Measurements from ENCODE around the gene LSP1.
A peak's percentile ranks its signal among the peaks of the same experiment; 100 is the strongest.
"Not testable (repeated sequence)": the region's sequence is repeated elsewhere in the genome, so short reads cannot be mapped to it uniquely, and the experiment has no call there.

LSP1 gene

GRCh38 chr11:1880746-1881441, 28.0 kb downstream of the LSP1 start:
- FAIRE-seq: no peak
- TF ChIP-seq POLR2AphosphoS5 (IDR thresholded peaks at IDR 0.05; ENCODE audit: low read depth, low read length) (peak; percentile 60), POU2F2 (IDR thresholded peaks at IDR 0.05; ENCODE audit: low read depth, low read length) (no peak), PAX5 (IDR thresholded peaks at IDR 0.05; ENCODE audit: insufficient read depth, low read length, severe bottlenecking) (no peak), POLR2A (IDR thresholded peaks at IDR 0.05; ENCODE audit: low read depth, low read length) (no peak), SPI1 (IDR thresholded peaks at IDR 0.05; ENCODE audit: low read depth, low read length) (no peak)
- peak; percentile 28 for DNase-seq (ENCODE audit: insufficient read length, low spot score)

DNA sequence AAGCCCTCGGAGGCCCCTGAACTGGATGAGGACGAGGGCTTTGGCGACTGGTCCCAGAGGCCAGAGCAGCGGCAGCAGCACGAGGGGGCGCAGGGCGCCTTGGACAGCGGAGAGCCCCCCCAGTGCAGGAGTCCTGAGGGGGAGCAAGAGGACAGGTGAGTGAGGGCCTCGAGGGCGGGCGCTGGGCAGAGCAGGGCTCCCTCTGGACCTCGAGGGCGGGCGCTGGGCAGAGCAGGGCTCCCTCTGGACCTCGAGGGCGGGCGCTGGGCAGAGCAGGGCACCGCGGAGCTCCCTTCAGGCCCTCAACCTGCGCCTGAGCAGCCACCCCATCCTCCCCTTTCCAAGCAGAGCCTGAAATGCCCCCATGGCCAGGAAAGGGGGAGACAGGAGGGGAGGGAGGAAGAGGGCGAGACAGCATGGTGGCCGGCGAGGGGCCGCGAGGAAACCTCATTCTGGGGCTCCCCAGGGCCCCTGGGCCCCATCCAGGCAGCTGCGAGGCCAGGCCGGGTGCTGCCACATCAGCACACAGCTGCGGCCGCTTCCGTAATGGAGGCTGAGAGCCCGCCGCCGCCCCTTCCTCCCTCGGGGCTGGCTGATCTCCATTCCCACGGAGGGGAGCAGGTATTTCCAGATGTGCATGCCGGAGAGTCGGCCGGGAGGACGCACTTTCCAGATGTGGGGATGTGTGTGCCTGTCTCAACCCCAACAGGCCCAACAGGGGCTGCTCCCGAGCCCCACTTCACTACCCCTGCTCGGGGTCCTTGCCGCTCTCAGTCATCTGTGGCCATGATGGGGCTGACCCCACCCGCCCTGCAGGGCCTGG, 28.8 kb downstream of the LSP1 start:
- FAIRE-seq: no peak
- DNase-seq (ENCODE audit: insufficient read length, low spot score): peak; percentile 14
- TF ChIP-seq POU2F2 (IDR thresholded peaks at IDR 0.05; ENCODE audit: low read depth, low read length): no peak
- peak; percentile 37; the same call in 1 of the 2 replicates for TF ChIP-seq POLR2A (IDR thresholded peaks at IDR 0.05; ENCODE audit: low read depth, low read length)

DNA sequence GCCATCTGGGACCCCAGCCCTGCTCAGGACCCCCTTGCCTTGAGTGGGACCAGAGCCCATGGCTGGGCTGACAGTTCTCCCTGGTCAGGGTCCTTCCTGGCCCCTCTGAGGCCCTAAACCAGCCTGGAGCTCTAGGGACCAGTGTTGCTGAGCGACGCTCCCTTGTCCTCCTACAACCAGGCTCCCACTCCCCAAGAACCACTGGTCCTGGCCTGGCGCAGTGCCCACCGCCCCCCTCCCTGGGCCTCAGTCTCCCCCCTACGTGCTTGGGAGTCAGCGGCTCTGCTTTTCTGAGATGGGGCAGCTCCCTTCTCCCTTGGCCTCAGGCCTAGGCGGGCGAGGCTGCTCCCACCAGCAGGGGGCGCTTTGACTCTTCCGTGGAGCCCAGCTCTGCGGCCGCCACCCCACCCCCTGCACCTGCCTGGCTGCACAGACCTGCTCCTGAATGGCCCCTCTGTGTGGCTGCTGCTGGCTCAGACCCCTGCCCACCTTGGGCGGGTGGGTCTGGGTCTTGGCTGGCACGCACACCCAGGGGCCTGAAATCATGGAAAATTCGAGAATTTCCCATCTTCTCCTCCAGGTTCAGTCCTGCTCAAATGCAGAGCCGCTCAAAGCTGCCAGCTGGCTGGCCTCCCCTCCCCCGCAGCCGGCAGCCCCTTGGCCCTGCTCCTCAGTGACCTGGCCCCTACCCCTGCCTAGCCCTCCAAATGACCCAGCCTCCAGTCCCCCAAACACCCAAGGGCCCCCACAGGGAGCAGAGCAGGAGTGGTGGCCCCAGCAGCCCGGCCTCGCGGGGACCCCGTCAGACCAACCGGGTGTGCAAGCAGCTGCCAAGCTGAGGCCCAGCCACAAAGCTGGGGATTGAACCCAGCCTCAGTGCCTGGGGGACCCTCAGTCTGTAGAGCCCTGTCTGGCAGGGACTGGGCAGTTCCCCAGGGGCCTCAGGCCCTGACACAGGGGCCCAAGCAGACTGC, 29.7 kb downstream of the LSP1 start:
- no peak for TF ChIP-seq POU2F2 (IDR thresholded peaks at IDR 0.05; ENCODE audit: low read depth, low read length)
- no peak for TF ChIP-seq POLR2A (IDR thresholded peaks at IDR 0.05; ENCODE audit: low read depth, low read length)
- no peak for TF ChIP-seq TAF1 (IDR thresholded peaks at IDR 0.05; ENCODE audit: low read depth, low read length)
- TF ChIP-seq SPI1 (IDR thresholded peaks at IDR 0.05; ENCODE audit: low read depth, low read length): no peak
- no peak; the same call in 1 of the 2 replicates for TF ChIP-seq POLR2AphosphoS5 (IDR thresholded peaks at IDR 0.05; ENCODE audit: low read depth, low read length)
- TF ChIP-seq PAX5 (IDR thresholded peaks at IDR 0.05; ENCODE audit: insufficient read depth, low read length, severe bottlenecking): no peak
- FAIRE-seq: peak; percentile 84
- DNase-seq (ENCODE audit: insufficient read length, low spot score): peak; percentile 99

GRCh38 chr11:1883346-1884302, 30.7 kb downstream of the LSP1 start:
- FAIRE-seq: no peak
- no peak for TF ChIP-seq PAX5 (IDR thresholded peaks at IDR 0.05; ENCODE audit: insufficient read depth, low read length, severe bottlenecking)
- no peak; the same call in 1 of the 2 replicates for TF ChIP-seq POLR2AphosphoS5 (IDR thresholded peaks at IDR 0.05; ENCODE audit: low read depth, low read length)
- no peak for TF ChIP-seq POLR2A (IDR thresholded peaks at IDR 0.05; ENCODE audit: low read depth, low read length)
- TF ChIP-seq TAF1 (IDR thresholded peaks at IDR 0.05; ENCODE audit: low read depth, low read length): no peak
- TF ChIP-seq POU2F2 (IDR thresholded peaks at IDR 0.05; ENCODE audit: low read depth, low read length): no peak
- no peak for TF ChIP-seq SPI1 (IDR thresholded peaks at IDR 0.05; ENCODE audit: low read depth, low read length)
- DNase-seq (ENCODE audit: insufficient read length, low spot score): no peak

GRCh38 chr11:1884303-1884700, 31.4 kb downstream of the LSP1 start:
- no peak for DNase-seq (ENCODE audit: insufficient read length, low spot score)
- FAIRE-seq: no peak
- 0 out of 2 replicates have a peak, but pooled peaks have one; percentile 10 for TF ChIP-seq POLR2AphosphoS5 (IDR thresholded peaks at IDR 0.05; ENCODE audit: low read depth, low read length)
- no peak for TF ChIP-seq POLR2A (IDR thresholded peaks at IDR 0.05; ENCODE audit: low read depth, low read length)

DNA sequence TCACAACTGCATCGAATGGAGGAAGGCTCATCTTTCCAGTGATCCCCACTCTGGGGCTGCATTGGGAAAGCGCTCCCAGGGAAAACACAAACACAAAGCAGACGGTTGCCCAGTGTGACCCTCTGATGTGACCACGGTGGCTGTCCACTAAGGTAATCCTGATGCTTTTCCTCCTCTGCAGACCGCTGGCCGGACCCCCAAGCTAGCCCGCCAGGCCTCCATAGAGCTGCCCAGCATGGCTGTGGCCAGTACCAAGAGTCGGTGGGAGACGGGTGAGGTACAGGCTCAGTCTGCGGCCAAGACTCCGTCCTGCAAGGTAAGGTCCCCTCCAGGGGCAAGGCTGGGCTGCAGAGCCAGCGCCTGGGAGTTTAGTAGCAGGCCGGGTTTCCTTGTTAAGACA, 33.7 kb downstream of the LSP1 start:
- FAIRE-seq; DNase-seq (ENCODE audit: insufficient read length, low spot score): not testable (repeated sequence)

- TF ChIP-seq POLR2AphosphoS5 (IDR thresholded peaks at IDR 0.05; ENCODE audit: low read depth, low read length): no peak
- TF ChIP-seq POLR2A (IDR thresholded peaks at IDR 0.05; ENCODE audit: low read depth, low read length): no peak
- no peak for TF ChIP-seq PAX5 (IDR thresholded peaks at IDR 0.05; ENCODE audit: insufficient read depth, low read length, severe bottlenecking)
- no peak for TF ChIP-seq POU2F2 (IDR thresholded peaks at IDR 0.05; ENCODE audit: low read depth, low read length)
- TF ChIP-seq SPI1 (IDR thresholded peaks at IDR 0.05; ENCODE audit: low read depth, low read length): no peak
- TF ChIP-seq TAF1 (IDR thresholded peaks at IDR 0.05; ENCODE audit: low read depth, low read length): no peak
- FAIRE-seq (no peak), DNase-seq (ENCODE audit: insufficient read length, low spot score) (no peak)
Observed at GRCh38 chr11:1887451-1888346, 34.8 kb downstream of the LSP1 start.

DNA sequence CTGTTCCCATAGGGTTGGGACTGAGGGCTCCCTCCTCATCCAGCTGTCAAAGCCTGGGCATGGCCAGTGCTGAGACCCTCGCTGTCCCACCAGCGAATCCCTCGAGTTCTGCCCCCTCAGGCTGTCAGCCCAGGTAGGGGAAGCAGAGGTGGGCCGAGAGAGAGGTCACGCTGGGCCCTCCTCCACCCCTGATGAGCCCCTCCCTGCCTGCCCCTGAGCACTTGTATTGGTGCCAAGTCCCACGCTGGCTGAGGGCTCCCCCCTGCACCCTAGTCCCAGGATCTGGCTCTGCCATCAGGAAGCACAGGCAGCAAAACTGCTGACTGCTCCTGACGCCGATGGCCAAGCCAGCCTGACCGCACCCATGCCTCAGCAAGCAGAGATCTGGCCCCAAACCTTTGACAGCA, 35.5 kb downstream of the LSP1 start:
- no peak for FAIRE-seq
- TF ChIP-seq POLR2AphosphoS5 (IDR thresholded peaks at IDR 0.05; ENCODE audit: low read depth, low read length): peak; percentile 25; the same call in 1 of the 2 replicates
- TF ChIP-seq POLR2A (IDR thresholded peaks at IDR 0.05; ENCODE audit: low read depth, low read length): no peak
- no peak for TF ChIP-seq SPI1 (IDR thresholded peaks at IDR 0.05; ENCODE audit: low read depth, low read length)
- no peak for TF ChIP-seq PAX5 (IDR thresholded peaks at IDR 0.05; ENCODE audit: insufficient read depth, low read length, severe bottlenecking)
- TF ChIP-seq POU2F2 (IDR thresholded peaks at IDR 0.05; ENCODE audit: low read depth, low read length): no peak
- no peak for TF ChIP-seq TAF1 (IDR thresholded peaks at IDR 0.05; ENCODE audit: low read depth, low read length)
- DNase-seq (ENCODE audit: insufficient read length, low spot score): no peak

Data from GM12891 (cell line).